DOHH2 (cell line): ENCODE results near the gene RNF224.

Experiments
- H3F3A ChIP-seq: fragments of 200-600 bp; sonication (generic), shearing (Covaris generic); 2 replicates; pipeline ENCODE4 v1.6.0; 2016; ENCODE audit warnings: antibody characterized with exemption, mild to moderate bottlenecking; ENCODE audit not compliant: control insufficient read depth, insufficient read depth
- H3K27ac ChIP-seq: fragments of 200-600 bp; sonication (generic); 2 replicates; pipeline ENCODE4 v1.5.1; 2014; ENCODE audit warnings: low read depth, mild to moderate bottlenecking, low read length, moderate library complexity
- H3K27me3 ChIP-seq: fragments of 200-600 bp; sonication (generic); 2 replicates; pipeline ENCODE4 v1.6.1; 2014; ENCODE audit warnings: mild to moderate bottlenecking, low read length, mixed read lengths; ENCODE audit not compliant: control insufficient read depth
- H3K36me3 ChIP-seq: fragments of 200-600 bp; sonication (generic); 2 replicates; pipeline ENCODE4 v1.6.1; 2014; ENCODE audit warnings: mild to moderate bottlenecking, low read length, moderate library complexity, mixed read lengths; ENCODE audit not compliant: control insufficient read depth
- H3K4me1 ChIP-seq: fragments of 200-600 bp; sonication (generic); 2 replicates; pipeline ENCODE4 v1.6.1; 2014; ENCODE audit warnings: mild to moderate bottlenecking, low read length, mixed read lengths; ENCODE audit not compliant: control insufficient read depth
- H3K4me2 ChIP-seq: fragments of 200-600 bp; sonication (generic); 2 replicates; pipeline ENCODE4 v1.6.0; 2014; ENCODE audit warnings: mild to moderate bottlenecking, low read length, moderate library complexity
- H3K4me3 ChIP-seq: fragments of 200-600 bp; sonication (generic); 2 replicates; pipeline ENCODE4 v1.5.1; 2014; ENCODE audit warnings: mild to moderate bottlenecking, low read length, mixed read lengths
- H3K79me2 ChIP-seq: fragments of 200-600 bp; sonication (generic); 2 replicates; pipeline ENCODE4 v1.6.1; 2014; ENCODE audit warnings: mild to moderate bottlenecking, low read length, mixed read lengths; ENCODE audit not compliant: control insufficient read depth
- H3K9me2 ChIP-seq: fragments of 200-600 bp; sonication (generic); replicated peaks from 2 replicates; pipeline ENCODE4 v1.6.1; 2014; ENCODE audit warnings: mild to moderate bottlenecking, low read length, mixed read lengths; ENCODE audit not compliant: control insufficient read depth
- H3K9me3 ChIP-seq: fragments of 200-600 bp; sonication (generic); 2 replicates; pipeline ENCODE4 v1.6.1; 2014; ENCODE audit warnings: antibody characterized with exemption, low read length, mixed read lengths; ENCODE audit not compliant: control insufficient read depth, insufficient read depth
- H4K20me1 ChIP-seq: fragments of 200-600 bp; sonication (generic); 2 replicates; pipeline ENCODE4 v1.6.0; 2014; ENCODE audit warnings: low read depth, mild to moderate bottlenecking, antibody characterized with exemption, low read length, moderate library complexity; ENCODE audit not compliant: control insufficient read depth, insufficient read depth
- CTCF ChIP-seq: fragments of 200-600 bp; sonication (generic); IDR thresholded peaks from one replicate; pipeline ENCODE4 v1.5.1; 2014; ENCODE audit warnings: antibody characterized with exemption, mild to moderate bottlenecking, low read depth, low read length; ENCODE audit not compliant: poor library complexity, severe bottlenecking
- EZH2phosphoT487 ChIP-seq: fragments of 200-600 bp; sonication (generic); IDR thresholded peaks from 2 replicates; pipeline ENCODE4 v1.6.1; 2017; ENCODE audit warnings: borderline replicate concordance, mild to moderate bottlenecking, antibody characterized with exemption, low read length, moderate library complexity, mixed read lengths

RNF224 gene

GRCh38 chr9:137251194-137251461, 23.8 kb downstream of the RNF224 start, which contains the start of gene STPG3:
Gene STPG3 (plus strand): TSS chr9:137251286. CDS start chr9:137251287, 1 bp downstream.
- no peak for TF ChIP-seq EZH2phosphoT487
- no peak for TF ChIP-seq CTCF
- Histone ChIP-seq H3K4me1 (peaks cover 41% of the 10 kb centered on the region), H3K36me3 (peaks cover 9% of the 10 kb centered on the region), H3K4me3 (no peak within 1 kb of the TSS), H3K79me2 (peaks cover 10% of the 10 kb centered on the region), H4K20me1 (no peaks in the 10 kb centered on the region), H3K27ac (no peak within 1 kb of the TSS), H3K9me3 (no peaks in the 10 kb centered on the region), H3K27me3 (no peaks in the 10 kb centered on the region), H3K4me2 (no peak within 1 kb of the TSS), H3K9me2 (no peaks in the 10 kb centered on the region), H3F3A (0 out of 2 replicates have a peak, but pooled peaks cover 3% of the 10 kb centered on the region)

- peaks cover 15% of the 10 kb centered on the region for H3K79me2 ChIP-seq
- no peaks in the 10 kb centered on the region for H3K9me3 ChIP-seq
- no peak overlapping the region for H3K4me2 ChIP-seq
- H3F3A ChIP-seq, result 0 out of 2 replicates have a peak, but pooled peaks cover 3% of the 10 kb centered on the region
- no peaks in the 10 kb centered on the region for H3K9me2 ChIP-seq
- peaks cover 41% of the 10 kb centered on the region for H3K4me1 ChIP-seq
- no peak overlapping the region for H3K27ac ChIP-seq
- peaks cover 14% of the 10 kb centered on the region for H3K36me3 ChIP-seq
- no peak for TF ChIP-seq CTCF
- TF ChIP-seq EZH2phosphoT487, result no peak
- H4K20me1 ChIP-seq, result no peaks in the 10 kb centered on the region
- H3K4me3 ChIP-seq, result no peak overlapping the region
- H3K27me3 ChIP-seq, result no peaks in the 10 kb centered on the region
These were observed 24.4 kb downstream of the RNF224 start for GRCh38 chr9:137251490-137252268.

- H4K20me1 ChIP-seq, result no peaks in the 10 kb centered on the region
- H3K36me3 ChIP-seq, result peaks cover 21% of the 10 kb centered on the region
- peaks cover 21% of the 10 kb centered on the region for H3K79me2 ChIP-seq
- H3K27ac ChIP-seq, result no peak overlapping the region
- no peak overlapping the region for H3K4me3 ChIP-seq
- H3K27me3 ChIP-seq, result no peaks in the 10 kb centered on the region
- TF ChIP-seq EZH2phosphoT487 (no peak), CTCF (no peak)
- H3K9me2 ChIP-seq, result no peaks in the 10 kb centered on the region
- no peaks in the 10 kb centered on the region for H3K9me3 ChIP-seq
- 0 out of 2 replicates have a peak, but pooled peaks cover 3% of the 10 kb centered on the region for H3F3A ChIP-seq
- H3K4me1 ChIP-seq, result peaks cover 44% of the 10 kb centered on the region
- peak overlapping the region; percentile 2; the same call in 1 of the 2 replicates for H3K4me2 ChIP-seq
These were observed 25.5 kb downstream of the RNF224 start for GRCh38 chr9:137252555-137253506.
